Measurements from ENCODE around the gene CFAP92. TPM values are rescaled to one million over a fixed set of nuclear protein-coding genes. Genes with fewer than 3 reads are reported as not detected.
A peak's percentile ranks its signal among the peaks of the same experiment; 100 is the strongest.

Gene CFAP92
- total RNA-seq, result 0.51 and 1.0 TPM in 2 replicates

DNA sequence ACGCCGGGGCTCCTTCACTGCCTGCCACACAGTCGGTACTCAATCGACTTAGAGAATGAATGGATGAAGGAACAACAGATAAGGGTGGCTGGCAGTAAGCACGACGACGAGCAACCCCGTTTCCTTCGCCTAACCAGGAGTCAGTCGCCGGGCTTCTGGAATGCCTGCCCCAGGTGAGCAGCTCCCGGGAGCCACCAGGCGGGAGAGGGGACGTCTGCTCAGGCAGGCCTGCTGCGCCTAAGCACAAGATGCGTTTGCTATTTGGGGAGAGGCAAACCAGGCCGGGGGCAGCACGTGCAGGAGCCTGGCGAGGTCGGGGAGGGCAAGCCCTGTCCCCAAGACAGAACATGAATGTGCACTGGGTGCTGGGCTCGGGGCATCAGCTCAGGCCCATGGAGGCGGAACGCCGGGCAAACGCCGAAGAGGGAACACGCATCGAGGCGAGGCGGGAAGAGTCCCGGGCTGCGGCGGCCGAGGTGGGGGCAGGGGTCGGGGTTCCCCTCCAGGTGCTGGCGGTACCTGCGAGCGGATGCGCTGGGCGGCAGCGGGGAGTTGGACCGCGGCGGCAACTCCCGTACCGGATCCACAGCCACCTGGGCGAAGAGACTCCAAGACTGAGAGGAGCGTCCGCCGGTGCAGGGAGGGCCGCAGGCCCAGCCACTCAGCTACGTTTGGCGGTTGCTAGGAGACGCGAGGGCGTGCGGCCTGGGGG lies at the start of gene CFAP92:
Gene CFAP92 (minus strand): TSS at position 616 of the 712 bp plus-strand sequence. CDS start 772 bp downstream, outside the sequence.
- DNase-seq (ENCODE audit: low read depth in 2 of 2), result peak in 1 of 2 donors; percentile 76

DNA sequence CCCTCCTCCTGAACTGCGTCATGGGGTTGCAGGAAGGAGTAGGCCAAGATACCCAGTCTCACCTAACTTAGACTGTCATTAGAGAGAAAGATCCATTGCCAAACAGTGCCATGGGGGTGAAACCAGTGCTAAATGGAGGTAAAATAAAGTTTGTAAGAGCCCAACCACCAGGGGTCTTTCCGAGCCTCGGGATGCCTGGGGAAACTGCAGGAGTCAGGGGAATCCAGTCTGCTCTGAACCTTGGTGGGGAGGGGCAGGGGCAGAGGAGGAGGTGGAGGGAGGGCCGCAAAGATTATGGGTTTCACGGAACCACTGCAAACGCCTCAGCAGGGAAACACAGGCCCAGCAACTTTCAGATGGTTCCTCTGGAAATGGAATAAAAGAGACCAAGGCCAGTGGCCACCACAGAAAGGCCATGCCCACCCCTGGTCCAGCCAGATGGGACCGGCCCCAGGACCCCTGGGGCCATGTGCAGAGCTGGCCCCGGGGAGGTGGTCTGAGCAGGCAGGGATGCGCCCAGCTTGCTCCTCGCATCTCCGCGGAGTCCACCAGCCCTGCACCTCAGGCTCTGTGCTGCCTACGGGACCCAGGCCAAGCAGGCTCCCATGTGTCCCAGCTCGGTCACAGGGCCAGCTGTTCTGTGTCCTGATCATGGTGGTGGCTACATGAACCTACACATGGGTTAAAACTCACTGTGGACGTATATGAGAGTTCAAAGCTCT lies 46.9 kb upstream of the CFAP92 start:
- no peak for DNase-seq (ENCODE audit: low read depth in 2 of 2)

- no peak for DNase-seq (ENCODE audit: low read depth in 2 of 2)
These were observed 46.1 kb upstream of the CFAP92 start for GRCh38 chr3:129040039-129040336.

- DNase-seq (ENCODE audit: low read depth in 2 of 2), result no peak
These were observed 45.6 kb upstream of the CFAP92 start for GRCh38 chr3:129039271-129040038.

GRCh38 chr3:129038121-129038855 lies 44.4 kb upstream of the CFAP92 start:
- no peak for DNase-seq (ENCODE audit: low read depth in 2 of 2)

- DNase-seq (ENCODE audit: low read depth in 2 of 2), result no peak
These were observed 43.2 kb upstream of the CFAP92 start for GRCh38 chr3:129037093-129037419.

DNA sequence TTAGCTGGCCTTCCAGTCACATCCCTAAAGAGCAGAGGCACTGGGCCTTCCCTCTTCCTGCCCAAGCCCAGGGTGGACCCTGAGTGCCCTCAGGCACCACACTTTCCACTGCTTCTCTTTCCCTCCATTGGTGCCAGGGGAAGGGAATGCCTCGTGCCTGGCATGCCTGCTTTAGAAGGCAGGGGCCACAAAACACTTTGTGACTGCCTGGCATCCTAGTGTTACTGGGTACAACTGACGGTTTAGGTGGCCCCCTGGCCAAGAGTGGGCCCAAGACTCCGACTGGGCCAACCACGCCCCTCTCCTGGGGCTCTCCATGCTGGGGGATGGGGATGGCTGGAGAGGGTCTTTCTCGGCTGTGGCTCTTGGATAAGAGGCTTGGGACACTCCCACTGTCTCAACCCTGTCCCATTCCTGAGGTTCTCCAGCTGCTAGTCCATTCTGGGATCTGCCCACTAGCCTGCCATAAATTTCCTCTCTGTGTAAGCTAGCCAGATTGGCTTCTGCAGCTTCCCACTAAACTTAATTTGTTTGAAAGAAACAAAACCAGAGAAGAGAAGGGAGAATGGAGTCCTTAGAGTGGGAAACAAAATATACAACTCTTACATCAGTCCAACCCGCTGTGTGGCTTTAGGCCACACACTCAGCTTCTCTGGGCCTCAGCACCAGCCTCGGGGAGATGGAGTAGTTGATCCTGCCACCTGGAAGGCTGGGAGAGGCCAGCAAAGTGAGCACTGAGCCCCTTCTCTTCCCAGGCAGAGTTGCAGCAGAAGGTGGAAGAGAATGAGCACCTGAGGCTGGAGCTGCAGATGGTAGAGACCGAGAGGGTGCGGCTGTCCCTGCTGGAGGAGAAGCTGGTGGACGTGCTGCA lies 42.6 kb upstream of the CFAP92 start:
- DNase-seq (ENCODE audit: low read depth in 2 of 2), result no peak

GRCh38 chr3:129035360-129036221 lies 41.7 kb upstream of the CFAP92 start:
- DNase-seq (ENCODE audit: low read depth in 2 of 2), result no peak

GRCh38 chr3:129034642-129035041 lies 40.8 kb upstream of the CFAP92 start:
- DNase-seq (ENCODE audit: low read depth in 2 of 2), result no peak

- DNase-seq (ENCODE audit: low read depth in 2 of 2), result no peak
These were observed 39.9 kb upstream of the CFAP92 start for GRCh38 chr3:129033633-129034321.

DNA sequence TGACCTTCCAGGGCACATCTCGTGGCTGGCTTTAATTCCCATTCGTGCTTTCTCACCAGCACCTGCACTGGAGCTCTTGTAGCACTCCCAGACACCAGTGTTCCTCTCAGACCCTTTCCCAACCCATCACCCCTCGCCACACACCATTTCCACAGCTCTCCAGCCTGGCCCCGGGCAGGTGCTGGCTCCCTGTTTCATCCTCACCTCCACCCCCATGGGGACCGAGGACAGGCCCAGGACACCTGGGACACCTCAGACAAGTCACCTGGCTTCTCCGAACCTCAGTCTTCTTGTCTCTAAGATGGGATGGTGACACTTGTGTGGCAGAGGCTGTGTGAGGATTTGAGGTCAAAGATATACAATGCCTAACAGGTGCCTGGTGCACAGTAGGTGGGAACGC lies 39.3 kb upstream of the CFAP92 start:
- no peak for DNase-seq (ENCODE audit: low read depth in 2 of 2)

GRCh38 chr3:129032716-129033115 lies 38.8 kb upstream of the CFAP92 start:
- no peak for DNase-seq (ENCODE audit: low read depth in 2 of 2)

DNA sequence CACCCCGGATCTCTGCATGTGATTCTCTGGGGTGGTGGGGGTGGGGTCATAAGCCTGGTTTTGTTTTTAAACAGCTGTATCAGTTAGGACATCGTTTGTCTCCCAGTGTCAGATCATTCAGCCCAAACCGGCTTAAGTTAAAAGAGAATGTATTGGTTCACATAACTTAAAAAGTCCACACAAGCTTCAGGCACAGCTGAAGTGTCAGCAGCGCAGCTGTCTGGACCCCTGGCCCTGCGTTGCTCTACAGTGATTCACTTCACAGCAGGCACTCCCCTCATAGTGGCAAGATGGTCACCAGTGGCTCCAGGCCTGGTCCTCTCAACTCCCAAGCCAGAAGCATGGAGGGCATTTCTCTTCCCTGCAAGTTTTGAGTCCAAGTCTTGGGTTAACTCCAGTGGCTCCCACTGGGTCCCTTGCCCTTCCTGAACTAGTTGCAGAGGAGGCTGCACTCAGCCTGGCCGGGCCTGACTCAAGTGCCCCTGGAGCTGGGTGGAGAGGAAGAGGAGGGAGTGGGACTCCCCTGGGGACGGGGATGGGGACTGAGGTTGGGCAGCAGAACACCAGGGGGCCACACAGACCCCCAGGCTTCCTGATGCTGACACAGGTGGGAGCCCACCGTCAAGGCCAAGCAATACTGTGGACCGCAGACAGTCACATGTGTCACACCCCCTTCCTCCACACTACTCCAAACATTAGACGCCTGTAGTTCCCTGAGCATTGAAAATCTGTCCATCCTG lies 37.8 kb upstream of the CFAP92 start:
- no peak for DNase-seq (ENCODE audit: low read depth in 2 of 2)

DNA sequence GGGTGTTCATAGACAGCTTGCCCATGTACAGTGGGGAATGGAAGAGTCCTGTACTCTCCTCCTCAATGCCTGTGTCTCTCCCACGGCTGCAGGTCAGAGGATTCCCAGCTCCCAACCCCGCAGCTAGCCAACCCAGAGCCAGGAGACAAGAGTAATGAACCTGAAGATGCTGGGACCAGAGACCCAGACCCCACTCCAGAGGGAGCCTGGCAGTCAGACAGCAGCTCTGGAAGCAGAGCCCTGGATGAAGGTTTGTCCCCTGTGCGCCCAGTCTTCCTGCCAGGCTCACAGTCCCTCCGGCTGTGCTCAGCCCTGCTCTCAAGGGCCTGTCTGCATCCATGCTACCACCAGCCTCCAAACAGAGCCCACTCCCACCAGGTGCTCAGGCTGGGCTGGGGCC lies 36.7 kb upstream of the CFAP92 start:
- no peak for DNase-seq (ENCODE audit: low read depth in 2 of 2)

DNA sequence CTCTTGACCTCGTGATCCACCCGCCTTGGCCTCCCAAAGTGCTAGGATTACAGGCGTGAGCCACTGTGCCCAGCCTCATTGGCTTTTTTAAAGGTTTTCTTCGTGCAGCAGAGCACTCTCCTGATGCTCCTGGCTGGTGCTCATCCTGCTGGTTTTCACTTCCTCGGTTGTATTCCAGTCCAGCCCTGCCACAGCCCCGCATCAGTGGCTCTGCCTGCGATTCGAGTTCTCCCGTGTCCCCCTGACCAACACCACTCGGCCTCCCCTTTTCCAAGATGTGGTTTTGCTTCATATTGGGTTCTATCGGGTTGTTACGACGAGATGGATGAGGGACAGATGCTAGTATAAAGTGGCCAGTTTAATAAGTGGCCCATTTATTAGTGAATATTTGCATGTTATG lies 35.0 kb upstream of the CFAP92 start:
- no peak for DNase-seq (ENCODE audit: low read depth in 2 of 2)

DNA sequence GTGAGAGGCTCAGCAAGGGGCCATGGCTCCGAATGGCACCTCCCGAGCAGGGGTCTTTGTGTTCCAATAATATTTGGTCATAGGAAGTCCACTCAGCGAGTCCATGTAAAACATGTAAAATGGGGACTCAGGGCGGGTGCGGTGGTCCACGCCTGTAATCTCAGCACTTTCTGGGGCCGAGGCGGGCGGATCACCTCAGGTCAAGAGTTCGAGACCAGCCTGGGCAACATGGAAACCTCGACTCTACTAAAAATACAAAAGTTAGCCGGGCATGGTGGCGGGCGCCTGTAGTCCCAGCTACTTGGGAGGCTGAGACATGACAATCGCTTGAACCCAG lies 33.6 kb upstream of the CFAP92 start:
- no peak for DNase-seq (ENCODE audit: low read depth in 2 of 2)

DNA sequence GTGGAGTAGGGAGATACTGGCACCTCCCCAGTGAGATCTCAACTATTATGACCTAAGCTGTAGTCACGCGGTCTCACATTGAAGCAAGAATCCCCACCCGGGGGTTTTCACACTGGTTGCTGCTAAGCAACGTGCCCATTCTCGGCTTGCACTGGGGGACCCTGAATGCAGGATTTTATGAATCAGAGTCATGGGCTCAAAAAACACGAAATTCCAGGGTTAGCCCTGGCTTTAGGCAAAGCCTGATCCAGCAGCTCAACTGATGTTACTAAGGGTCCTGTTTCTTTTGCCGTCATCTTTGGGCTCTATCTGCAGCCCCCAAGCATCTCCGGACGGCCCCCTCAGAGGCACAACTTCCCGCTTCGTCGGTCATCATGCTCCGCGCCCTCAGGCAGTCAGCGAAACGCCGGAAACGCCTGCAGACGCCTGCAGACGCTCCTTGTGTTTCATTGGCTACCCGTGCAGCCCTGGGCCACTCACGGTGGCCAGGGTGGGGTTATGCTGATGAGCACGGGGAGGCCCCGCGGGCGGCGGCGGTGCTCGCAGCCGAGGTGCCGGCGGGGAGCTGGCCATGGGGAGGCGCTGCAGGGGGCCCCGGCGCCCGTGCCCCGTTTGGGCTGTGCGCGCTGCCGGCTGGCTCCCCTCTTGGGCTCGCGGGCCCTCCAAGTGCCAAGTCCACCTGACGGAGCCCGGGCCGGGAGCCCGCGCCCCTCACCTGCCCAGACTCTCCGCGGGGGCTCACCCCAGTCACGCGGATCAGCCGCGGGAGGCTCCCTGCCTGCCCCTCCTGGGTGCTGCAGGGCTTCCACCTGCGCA lies 33.1 kb upstream of the CFAP92 start:
- peak; percentile 67 to 94 for DNase-seq (ENCODE audit: low read depth in 2 of 2)

Measured in dermis microvascular lymphatic vessel endothelial cell (primary cell).